Sigmoid colon (tissue), 7 donors: ENCODE results near the gene CLEC20A. TPM values are rescaled to one million over a fixed set of nuclear protein-coding genes. Genes with fewer than 3 reads are reported as not detected.

Experiments used
- DNase-seq: peaks from one replicate; pipeline ENCODE4 v3.0.0-alpha.2; 2019
- H3K27ac ChIP-seq, 4 donors: fragments of 200-600 bp; sonication (generic); one replicate each; pipeline ENCODE4 v1.5.1; 2016 to 2019; ENCODE audit warnings: mild to moderate bottlenecking in 1 of 4
- H3K27me3 ChIP-seq, 3 donors: fragments of 200-600 bp; sonication (generic); one replicate each; pipeline ENCODE4 v1.5.1; 2019; ENCODE audit warnings: mild to moderate bottlenecking in 1 of 3
- H3K36me3 ChIP-seq, 4 donors: fragments of 200-600 bp; sonication (generic); one replicate each; pipeline ENCODE4 v1.5.1; 2016 to 2019
- H3K4me1 ChIP-seq, 4 donors: fragments of 200-600 bp; sonication (generic); one replicate each; pipeline ENCODE4 v1.5.1; 2017 to 2019
- H3K4me3 ChIP-seq, 4 donors: fragments of 200-600 bp; sonication (generic); one replicate each; pipeline ENCODE4 v1.5.1; 2017 to 2019; ENCODE audit warnings: mild to moderate bottlenecking in 2 of 4, moderate library complexity in 1 of 4
- H3K9me3 ChIP-seq, 4 donors: fragments of 200-600 bp in 3 of 4; sonication (generic) in 3 of 4; one replicate each; pipeline versions ENCODE4 v1.5.1 to v1.6.1; 2013 to 2019
- CTCF ChIP-seq, 4 experiments: fragments of 450-650 bp in 3 of 4; fragments of 200-600 bp in 1 of 4; IDR thresholded peaks; one replicate each; pipeline ENCODE4 v1.5.1; 2016 to 2019; ENCODE audit warnings: antibody characterized with exemption in 4 of 4, mild to moderate bottlenecking in 3 of 4, moderate library complexity in 2 of 4
- EP300 ChIP-seq, 4 donors: sonication (generic); formaldehyde crosslinking; IDR thresholded peaks; one replicate each; pipeline ENCODE4 v1.6.1; 2017; ENCODE audit warnings: antibody characterized with exemption in 4 of 4
- POLR2A ChIP-seq, 2 donors: fragments of 450-650 bp; IDR thresholded peaks; one replicate each; pipeline ENCODE4 v1.6.1; 2016; ENCODE audit warnings: antibody characterized with exemption in 2 of 2, mild to moderate bottlenecking in 2 of 2, moderate library complexity in 2 of 2
- POLR2AphosphoS5 ChIP-seq, 4 donors: sonication (generic); formaldehyde crosslinking; IDR thresholded peaks; one replicate each; pipeline ENCODE4 v1.6.1; 2017; ENCODE audit warnings: antibody characterized with exemption in 4 of 4
- WGBS, 2 donors: extraction: QIAGEN DNeasy Blood & Tissue Kit; methylation state at CpG; one replicate each; pipeline ENCODE4 v1.1.7; 2013; 5-methylcytosine and 5-hydroxymethylcytosine counted together
- intact Hi-C: fragments of 100-400 bp; cut with DNase I; formaldehyde crosslinking; loops from one replicate; pipeline ENCODE4 v1.15.1; 2023
- polyA plus RNA-seq, 3 donors: library from polyadenylated mRNA; stranded (reverse); fragments of 200-250 nt; gene quantifications; one replicate each; pipeline ENCODE4 v1.2.3, GENCODE V29; 2013
- total RNA-seq, 4 donors: library from RNA; depleted of rRNA; stranded (reverse); fragments of >200 nt; gene quantifications; one replicate each; pipeline ENCODE4 v1.1.0, GENCODE V29; 2016
- donor health status: healthy with polysubstance abuse.
- donor health status: Bipolar disorder and iron deficiency.
- donor health status: healthy.

Gene CLEC20A
- total and polyA plus RNA-seq, 7 donors: 1.3 TPM; not detected in 6

GRCh38 chr1:178477841-178478240 is 18.9 kb downstream of the CLEC20A start:
- peaks cover 0 to 32% (median 5%) of the 10 kb centered on the region in 4 donors for H3K36me3 ChIP-seq
- intact Hi-C loops: no loop called here

GRCh38 chr1:178477373-178477772 is 19.4 kb downstream of the CLEC20A start:
- no peaks in the 10 kb centered on the region for H3K4me1 ChIP-seq
- H3K36me3 ChIP-seq: peaks cover 0 to 34% (median 6%) of the 10 kb centered on the region in 4 donors
- intact Hi-C loops: no loop called here
- no peak overlapping the region for H3K27ac ChIP-seq
- no peak for DNase-seq
- WGBS, 2 donors: 83 to 87% methylated on average over 4 of the region's 4 CpGs
- H3K27me3 ChIP-seq: no peaks in the 10 kb centered on the region
- TF ChIP-seq CTCF (IDR thresholded peaks at IDR 0.05) (no peak), POLR2AphosphoS5 (IDR thresholded peaks at IDR 0.05) (no peak), EP300 (IDR thresholded peaks at IDR 0.05) (no peak)
- no peak overlapping the region for H3K4me3 ChIP-seq
- no peaks in the 10 kb centered on the region for H3K9me3 ChIP-seq

More at GRCh38 chr1:178477841-178478240, 18.9 kb downstream of the CLEC20A start:
- H3K4me1 ChIP-seq: no peaks in the 10 kb centered on the region
- no peaks in the 10 kb centered on the region for H3K27me3 ChIP-seq
- no peak for DNase-seq
- TF ChIP-seq CTCF (IDR thresholded peaks at IDR 0.05) (no peak), EP300 (IDR thresholded peaks at IDR 0.05) (no peak), POLR2A (IDR thresholded peaks at IDR 0.05) (no peak), POLR2AphosphoS5 (IDR thresholded peaks at IDR 0.05) (no peak)
- H3K9me3 ChIP-seq: no peaks in the 10 kb centered on the region
- no peak overlapping the region for H3K4me3 ChIP-seq
- WGBS, 2 donors: 61 to 67% methylated on average over 1 of the region's 1 CpG
- no peak overlapping the region for H3K27ac ChIP-seq

GRCh38 chr1:178472531-178472930 is 24.2 kb downstream of the CLEC20A start:
- no peak overlapping the region for H3K4me3 ChIP-seq
- H3K4me1 ChIP-seq: no peaks in the 10 kb centered on the region
- intact Hi-C loops: no loop called here
- H3K36me3 ChIP-seq: peaks cover 0 to 49% (median 11%) of the 10 kb centered on the region in 4 donors
- no peak for DNase-seq
- H3K27me3 ChIP-seq: no peaks in the 10 kb centered on the region
- no peaks in the 10 kb centered on the region for H3K9me3 ChIP-seq
- TF ChIP-seq POLR2AphosphoS5 (IDR thresholded peaks at IDR 0.05) (no peak), CTCF (IDR thresholded peaks at IDR 0.05) (no peak), EP300 (IDR thresholded peaks at IDR 0.05) (no peak), POLR2A (IDR thresholded peaks at IDR 0.05) (no peak)
- H3K27ac ChIP-seq: no peak overlapping the region

GRCh38 chr1:178470411-178470960 is 26.3 kb downstream of the CLEC20A start:
- no peaks in the 10 kb centered on the region for H3K4me1 ChIP-seq
- no peak overlapping the region for H3K27ac ChIP-seq
- 16 to 71% methylated on average over 5 of the region's 5 CpGs for WGBS, 2 donors
- intact Hi-C loops: no loop called here
- H3K9me3 ChIP-seq: no peaks in the 10 kb centered on the region
- no peak for DNase-seq
- H3K4me3 ChIP-seq: no peak overlapping the region
- peaks cover 8 to 62% (median 20%) of the 10 kb centered on the region in 4 donors for H3K36me3 ChIP-seq
- TF ChIP-seq POLR2AphosphoS5 (IDR thresholded peaks at IDR 0.05) (no peak), EP300 (IDR thresholded peaks at IDR 0.05) (no peak), CTCF (IDR thresholded peaks at IDR 0.05) (no peak), POLR2A (IDR thresholded peaks at IDR 0.05) (no peak)
- no peaks in the 10 kb centered on the region for H3K27me3 ChIP-seq

- no peak for DNase-seq
- Histone ChIP-seq H3K27ac (no peak overlapping the region), H3K36me3 (peaks cover 8 to 38% (median 14%) of the 10 kb centered on the region in 4 donors), H3K27me3 (no peaks in the 10 kb centered on the region), H3K4me3 (no peak overlapping the region), H3K4me1 (no peaks in the 10 kb centered on the region), H3K9me3 (no peaks in the 10 kb centered on the region)
- intact Hi-C loops: no loop called here
- TF ChIP-seq POLR2AphosphoS5 (IDR thresholded peaks at IDR 0.05) (no peak), CTCF (IDR thresholded peaks at IDR 0.05) (no peak), EP300 (IDR thresholded peaks at IDR 0.05) (no peak), POLR2A (IDR thresholded peaks at IDR 0.05) (no peak)
Observed at GRCh38 chr1:178467837-178468236, 28.9 kb downstream of the CLEC20A start.
